Activated effector memory CD4-positive, alpha-beta T cell treated with Interleukin-2 at 50 U/mL for 16 hours (primary cell): ENCODE data around the gene CTNND2.

Source experiments
- DNase-seq: peaks from one replicate; pipeline ENCODE4 v3.0.0-alpha.2; 2020

The CTNND2 gene

GRCh38 chr5:11064763-11065450, 839.3 kb downstream of the CTNND2 start:
- no peak for DNase-seq

GRCh38 chr5:11062397-11062796, 841.8 kb downstream of the CTNND2 start:
- no peak for DNase-seq

GRCh38 chr5:11056560-11056959, 847.7 kb downstream of the CTNND2 start:
- no peak for DNase-seq

- DNase-seq: no peak
Observed at GRCh38 chr5:11054014-11054413, 850.2 kb downstream of the CTNND2 start.

DNA sequence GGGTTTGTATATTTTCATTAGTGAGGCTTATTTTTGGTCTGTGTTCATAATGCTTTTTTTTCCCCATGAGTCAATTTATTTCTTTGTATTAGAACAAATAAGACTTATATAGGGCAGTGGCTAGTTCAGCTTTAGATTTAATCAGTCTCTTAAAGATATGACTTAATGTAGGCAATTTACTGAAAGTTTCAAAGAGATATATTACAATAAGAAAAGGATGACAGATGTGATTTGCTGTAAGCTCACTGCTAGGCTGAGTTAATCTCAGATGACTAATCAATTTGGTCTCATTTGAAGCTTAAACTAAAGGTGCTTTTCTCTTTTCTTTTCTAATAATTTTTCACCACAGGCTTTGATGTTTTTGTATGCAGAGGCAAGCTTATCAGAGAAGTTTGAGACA, 851.4 kb downstream of the CTNND2 start:
- no peak for DNase-seq

DNA sequence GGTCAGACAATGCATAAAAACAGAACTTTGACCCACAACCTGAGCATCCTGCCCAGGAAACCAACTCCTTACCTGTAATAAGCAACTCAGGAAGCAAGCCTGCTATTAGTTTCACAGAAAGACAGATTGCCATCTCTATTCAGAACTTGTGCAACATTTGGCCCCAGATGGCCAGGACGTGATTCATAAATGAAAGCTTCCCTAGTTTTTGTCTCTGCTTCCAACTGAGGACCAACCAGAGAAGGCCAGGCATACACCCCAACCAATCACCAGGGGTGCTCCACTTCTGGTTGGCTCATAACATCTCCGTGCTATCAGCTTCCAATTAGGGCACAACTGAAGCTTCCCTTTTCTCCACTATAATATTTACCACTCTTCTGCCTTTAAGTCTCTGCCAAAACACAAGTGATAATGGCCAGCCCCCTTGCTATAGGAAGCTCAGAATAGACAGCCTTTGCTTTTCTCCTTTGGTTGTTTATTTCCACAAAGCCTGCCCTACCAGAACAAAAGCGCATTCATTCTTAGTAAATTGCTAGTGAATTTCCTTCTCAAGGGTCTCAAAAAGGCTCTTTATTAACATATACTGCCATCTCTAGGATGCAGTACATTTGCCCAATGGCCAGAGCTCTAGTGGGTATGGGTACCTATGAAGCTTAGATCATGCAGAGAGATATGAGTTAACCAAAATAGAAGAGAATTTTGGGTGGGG, 853.5 kb downstream of the CTNND2 start:
- DNase-seq: no peak

- DNase-seq: no peak
Observed at GRCh38 chr5:11048760-11049159, 855.5 kb downstream of the CTNND2 start.

DNA sequence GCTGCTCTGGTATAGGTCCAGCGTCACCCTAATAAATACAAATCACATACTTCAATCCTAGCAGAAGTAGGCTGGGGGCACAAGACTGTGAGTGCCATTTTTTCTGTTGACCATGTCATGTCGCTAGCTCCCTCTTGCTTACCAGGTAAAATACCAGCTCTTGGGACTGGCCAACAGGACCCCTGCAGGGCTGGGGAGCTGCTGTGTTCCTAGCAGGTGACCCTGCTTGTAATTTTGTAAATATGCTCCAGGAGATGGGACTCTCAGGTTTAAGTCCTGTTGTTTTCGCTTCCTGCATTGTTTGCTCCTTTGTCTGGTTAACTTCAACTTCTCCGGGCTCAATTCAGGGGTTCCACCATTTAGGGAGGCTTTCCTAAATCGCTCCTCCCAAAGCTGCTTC, 856.6 kb downstream of the CTNND2 start:
- DNase-seq: no peak

DNA sequence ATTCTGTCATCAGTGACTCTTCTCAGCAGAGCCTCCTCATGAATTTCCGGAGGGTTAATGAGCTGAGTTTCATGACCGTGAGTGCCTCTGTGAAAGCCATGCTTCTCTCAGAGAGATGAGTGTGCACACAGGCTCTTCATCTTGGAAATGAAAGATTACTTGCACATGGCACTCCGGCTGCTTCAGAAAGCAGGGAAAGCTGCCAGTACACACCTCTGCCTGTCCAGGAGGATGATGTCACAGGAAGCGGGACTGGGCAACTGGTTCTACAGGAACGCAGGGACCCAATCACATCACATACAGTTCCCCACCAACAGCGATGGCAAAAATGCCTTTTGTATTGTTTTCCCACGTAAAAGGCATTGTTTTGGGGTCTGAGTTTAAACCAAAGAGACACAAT, 857.2 kb downstream of the CTNND2 start:
- no peak for DNase-seq

DNA sequence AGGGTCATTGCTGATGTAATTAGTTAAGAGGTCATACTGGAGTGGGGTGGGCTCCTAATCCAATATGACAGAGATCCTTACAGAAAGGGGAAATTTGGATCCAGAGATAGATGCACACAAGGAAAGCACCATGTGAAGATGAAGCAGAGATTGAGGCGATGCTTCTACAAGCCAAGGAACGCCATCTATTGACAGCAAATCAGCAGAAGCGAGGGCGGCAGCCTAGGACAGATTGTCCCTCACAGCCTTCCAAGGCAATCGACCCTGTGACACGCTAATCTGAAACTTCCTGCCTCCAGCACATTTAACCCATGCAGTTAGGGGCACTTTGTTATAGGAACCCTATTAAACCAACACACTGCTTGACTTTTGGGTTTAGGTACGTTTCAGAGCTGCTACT, 858.1 kb downstream of the CTNND2 start:
- no peak for DNase-seq

- no peak for DNase-seq
Observed at GRCh38 chr5:11045411-11045810, 858.8 kb downstream of the CTNND2 start.

DNA sequence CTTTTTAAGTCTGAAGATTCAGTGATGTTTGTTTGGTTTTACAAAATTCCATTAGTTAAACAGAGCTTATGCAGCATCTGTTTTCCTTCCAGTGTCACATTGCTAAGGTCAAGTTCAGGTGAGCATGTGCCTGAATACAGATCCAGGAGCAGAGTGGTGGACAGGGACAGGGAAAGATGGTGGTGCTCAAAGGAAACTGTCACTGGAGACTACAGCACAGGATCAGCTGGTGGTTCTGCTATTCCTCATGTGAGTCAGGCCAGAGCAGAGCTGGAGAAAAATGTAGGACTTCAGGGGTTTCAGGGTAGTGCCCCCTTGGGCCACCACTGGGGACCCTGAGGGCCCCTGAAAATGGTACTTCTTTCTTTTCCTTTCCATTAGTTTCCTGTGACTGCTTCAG, 859.7 kb downstream of the CTNND2 start:
- DNase-seq: no peak

DNA sequence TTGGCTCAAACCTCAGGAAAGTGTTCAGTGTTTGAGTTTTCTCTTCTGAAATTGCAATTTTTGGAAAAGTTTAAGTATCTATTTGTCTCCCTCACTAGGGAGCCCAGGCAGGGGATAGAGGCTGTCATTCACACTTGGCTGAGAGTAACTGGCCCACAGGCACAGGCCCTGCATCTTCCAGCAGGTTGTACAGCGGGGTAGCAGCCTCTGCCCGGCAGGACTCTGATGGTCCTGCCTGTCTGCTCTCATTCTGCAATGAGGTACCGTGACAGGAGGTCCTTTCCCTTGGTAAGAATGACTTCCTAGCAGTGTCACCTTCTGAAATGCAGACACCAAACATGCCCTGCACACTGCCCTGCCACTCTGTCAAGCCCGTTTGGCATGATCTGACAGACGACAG, 860.4 kb downstream of the CTNND2 start:
- DNase-seq: no peak

DNA sequence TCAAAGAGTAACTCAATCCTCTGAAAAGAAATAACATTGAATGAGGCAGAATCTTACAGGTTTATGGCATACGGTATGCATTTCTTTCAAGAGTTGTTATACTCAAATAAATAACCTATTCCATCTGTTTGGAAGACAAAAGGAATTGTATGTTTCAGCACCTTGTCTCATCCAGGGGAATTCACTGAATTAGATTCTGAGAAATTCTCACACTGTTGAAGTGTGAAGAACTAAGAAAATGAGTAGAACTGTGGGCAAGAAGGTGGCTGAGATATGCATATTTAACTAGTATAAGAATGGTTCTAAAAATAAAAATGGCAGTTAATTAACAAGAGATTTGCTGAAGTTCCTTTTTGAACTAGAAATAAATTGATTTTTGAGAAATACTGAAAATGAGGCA, 863.9 kb downstream of the CTNND2 start:
- DNase-seq: no peak

- no peak for DNase-seq
Observed at GRCh38 chr5:11038772-11039171, 865.5 kb downstream of the CTNND2 start.

GRCh38 chr5:11037941-11038340, 866.3 kb downstream of the CTNND2 start:
- DNase-seq: no peak

GRCh38 chr5:11037080-11037479, 867.2 kb downstream of the CTNND2 start:
- DNase-seq: no peak

- no peak for DNase-seq
Observed at GRCh38 chr5:11030671-11031070, 873.6 kb downstream of the CTNND2 start.

DNA sequence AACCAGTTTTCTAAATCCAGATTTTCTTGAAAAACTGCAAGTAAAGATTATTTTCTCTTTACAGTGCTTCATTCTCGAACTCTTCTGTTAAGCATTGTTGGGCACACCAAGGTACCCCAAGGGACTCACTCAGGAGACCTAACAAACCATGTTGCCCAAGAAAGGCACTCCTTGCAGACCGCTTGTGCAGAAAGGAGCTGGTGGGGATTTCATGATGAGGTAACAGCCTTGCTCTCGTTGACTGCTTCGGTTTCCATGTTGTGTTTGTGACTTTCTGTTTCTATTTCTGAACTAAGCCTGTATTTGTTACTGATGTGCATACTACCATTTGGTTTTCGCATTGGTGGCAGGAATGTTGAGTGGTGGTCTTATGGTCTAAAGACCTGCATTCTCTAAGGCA, 876.6 kb downstream of the CTNND2 start:
- no peak for DNase-seq

DNA sequence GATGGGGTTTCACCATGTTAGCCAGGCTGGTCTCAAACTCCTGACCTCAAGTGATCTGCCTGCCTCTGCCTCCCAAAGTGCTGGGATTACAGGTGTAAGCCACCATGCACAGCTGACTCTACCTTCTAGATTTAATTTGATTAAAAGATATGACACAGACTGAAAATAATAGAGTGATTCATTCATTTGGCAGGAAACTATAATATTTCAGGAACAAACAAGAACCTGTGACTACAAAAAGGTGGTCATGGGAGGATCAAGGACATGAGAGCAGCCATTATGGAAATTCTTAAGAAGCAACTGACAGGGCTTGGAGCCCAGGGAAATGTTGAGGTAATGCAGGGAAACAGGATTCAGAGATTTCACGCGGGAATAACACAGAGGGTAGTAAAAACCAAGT, 877.7 kb downstream of the CTNND2 start:
- DNase-seq: no peak

DNA sequence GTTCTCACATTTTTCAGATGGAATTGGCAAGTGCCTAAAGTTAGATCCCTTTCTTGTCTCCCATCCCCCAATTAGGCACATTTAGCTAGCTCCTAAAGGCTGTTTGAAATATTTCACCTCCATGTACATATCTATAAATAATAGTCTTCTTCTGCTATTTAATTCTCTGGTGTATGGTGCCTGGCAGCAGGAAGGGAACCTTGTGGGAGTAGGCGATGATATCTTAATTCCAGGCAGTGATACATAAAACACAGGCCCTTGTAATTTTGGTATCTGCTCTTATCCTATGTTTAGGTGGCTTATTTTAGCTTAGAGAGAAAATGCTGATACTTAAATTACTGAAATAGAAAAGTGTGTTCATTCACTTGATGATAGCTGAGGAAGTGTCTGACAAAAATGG, 880.3 kb downstream of the CTNND2 start:
- no peak for DNase-seq

- no peak for DNase-seq
Observed at GRCh38 chr5:11013793-11014192, 890.5 kb downstream of the CTNND2 start.

GRCh38 chr5:11012295-11012694, 892.0 kb downstream of the CTNND2 start:
- no peak for DNase-seq

GRCh38 chr5:11010429-11011210, 893.6 kb downstream of the CTNND2 start:
- no peak for DNase-seq
